GM18505 (cell line): ENCODE measurements around the gene KIF12.

Experiments used
- ATAC-seq: cut with Tn5 transposase; IDR thresholded peaks from one replicate; pipeline ENCODE4 v1.9.1; 2021; ENCODE audit not compliant: unreplicated experiment
- POLR2A ChIP-seq: IDR thresholded peaks from 4 replicates; pipeline ENCODE4 v1.6.1; 2011; ENCODE audit warnings: borderline replicate concordance; ENCODE audit not compliant: insufficient read depth, insufficient read length; ENCODE audit errors: extremely low read depth

Gene KIF12

GRCh38 chr9:114070188-114071103, 28.6 kb downstream of the KIF12 start:
- ATAC-seq: no peak
- TF ChIP-seq POLR2A: no peak

- no peak for ATAC-seq
- TF ChIP-seq POLR2A: no peak
These were observed 29.5 kb downstream of the KIF12 start for GRCh38 chr9:114069476-114070187.

- no peak for ATAC-seq
- no peak for TF ChIP-seq POLR2A
These were observed 33.8 kb downstream of the KIF12 start for GRCh38 chr9:114065304-114065703.

- ATAC-seq: no peak
- TF ChIP-seq POLR2A: no peak
These were observed 37.1 kb downstream of the KIF12 start for GRCh38 chr9:114061830-114062474.

- no peak for ATAC-seq
These were observed 37.8 kb downstream of the KIF12 start for GRCh38 chr9:114061292-114061691.

GRCh38 chr9:114060711-114061110, 38.4 kb downstream of the KIF12 start:
- no peak for ATAC-seq

More at GRCh38 chr9:114061292-114061691, 37.8 kb downstream of the KIF12 start:
- no peak for TF ChIP-seq POLR2A

GRCh38 chr9:114060070-114060469, 39.0 kb downstream of the KIF12 start:
- no peak for ATAC-seq

More at GRCh38 chr9:114060711-114061110, 38.4 kb downstream of the KIF12 start:
- TF ChIP-seq POLR2A: no peak

GRCh38 chr9:114059047-114059803, 39.9 kb downstream of the KIF12 start:
- no peak for ATAC-seq
- no peak for TF ChIP-seq POLR2A

More at GRCh38 chr9:114060070-114060469, 39.0 kb downstream of the KIF12 start:
- no peak for TF ChIP-seq POLR2A

- no peak for TF ChIP-seq POLR2A
- ATAC-seq: no peak
These were observed 40.4 kb downstream of the KIF12 start for GRCh38 chr9:114058688-114059046.

- no peak for ATAC-seq
- no peak for TF ChIP-seq POLR2A
These were observed 41.8 kb downstream of the KIF12 start for GRCh38 chr9:114057161-114057885.

GRCh38 chr9:114056527-114056926, 42.6 kb downstream of the KIF12 start:
- ATAC-seq: no peak
- TF ChIP-seq POLR2A: no peak

- ATAC-seq: no peak
- no peak for TF ChIP-seq POLR2A
These were observed 43.2 kb downstream of the KIF12 start for GRCh38 chr9:114055894-114056293.

GRCh38 chr9:114055061-114055460, 44.0 kb downstream of the KIF12 start:
- no peak for TF ChIP-seq POLR2A

GRCh38 chr9:114054191-114054690, 44.9 kb downstream of the KIF12 start:
- no peak for TF ChIP-seq POLR2A
- ATAC-seq: no peak

More at GRCh38 chr9:114055061-114055460, 44.0 kb downstream of the KIF12 start:
- no peak for ATAC-seq
